GM23338 (cell line): ENCODE data around the gene NUCB1. TPM values are rescaled to one million over a fixed set of nuclear protein-coding genes. Genes with fewer than 3 reads are reported as not detected.

Experiments
- ATAC-seq: fragments of 200-7000 bp; cut with Tn5 transposase; 3 replicates; pipeline ENCODE4 v1.9.1; 2020
- DNase-seq: peaks from one replicate; pipeline ENCODE4 v3.0.0-alpha.2; 2015; ENCODE audit warnings: low spot score
- H2AFZ ChIP-seq: fragments of 200-600 bp; sonication (generic); 2 replicates; pipeline ENCODE4 v1.8.0; 2016; ENCODE audit warnings: antibody characterized with exemption, mild to moderate bottlenecking, moderate library complexity
- H3F3A ChIP-seq: fragments of 200-600 bp; sonication (generic); replicated peaks from 2 replicates; pipeline ENCODE4 v1.8.0; 2017; ENCODE audit warnings: antibody characterized with exemption, mixed run types, low read depth
- H3K27ac ChIP-seq: fragments of 200-600 bp; sonication (generic); 2 replicates; pipeline ENCODE4 v1.6.1; 2016; ENCODE audit warnings: low read depth
- H3K27me3 ChIP-seq: fragments of 200-600 bp; sonication (generic); 2 replicates; pipeline ENCODE4 v1.8.0; 2016; ENCODE audit warnings: mild to moderate bottlenecking, mixed run types, moderate library complexity; ENCODE audit not compliant: insufficient read depth
- H3K36me3 ChIP-seq: fragments of 200-600 bp; sonication (generic); 2 replicates; pipeline ENCODE4 v1.8.0; 2016; ENCODE audit warnings: mild to moderate bottlenecking; ENCODE audit not compliant: insufficient read depth
- H3K4me1 ChIP-seq: fragments of 200-600 bp; sonication (generic); 2 replicates; pipeline ENCODE4 v1.8.0; 2016; ENCODE audit warnings: mild to moderate bottlenecking, moderate library complexity; ENCODE audit not compliant: insufficient read depth
- H3K4me2 ChIP-seq: fragments of 200-600 bp; sonication (generic); 2 replicates; pipeline ENCODE4 v1.7.1; 2017; ENCODE audit warnings: mixed run types
- H3K4me3 ChIP-seq: fragments of 200-600 bp; sonication (generic); 2 replicates; pipeline ENCODE4 v1.6.1; 2016; ENCODE audit warnings: mixed run types
- H3K79me2 ChIP-seq: fragments of 200-600 bp; sonication (generic); replicated peaks from 2 replicates; pipeline ENCODE4 v1.8.0; 2017; ENCODE audit warnings: mild to moderate bottlenecking; ENCODE audit not compliant: insufficient read depth
- H3K9me2 ChIP-seq: fragments of 200-600 bp; sonication (generic); 2 replicates; pipeline ENCODE4 v1.8.0; 2017; ENCODE audit not compliant: insufficient read depth
- H4K20me1 ChIP-seq: fragments of 200-600 bp; sonication (generic); replicated peaks from 2 replicates; pipeline ENCODE4 v1.8.0; 2017; ENCODE audit warnings: mild to moderate bottlenecking; ENCODE audit not compliant: insufficient read depth
- H3K27ac Mint-ChIP-seq: 2 replicates; pipeline ENCODE4 v1.8.0; 2020; ENCODE audit warnings: inconsistent platforms, mild to moderate bottlenecking, moderate library complexity, mixed read lengths
- H3K27me3 Mint-ChIP-seq: 3 replicates; pipeline ENCODE4 v1.8.0; 2022; ENCODE audit warnings: low read depth, mild to moderate bottlenecking, moderate library complexity, mixed read lengths, inconsistent platforms; ENCODE audit not compliant: insufficient read depth, poor library complexity
- H3K36me3 Mint-ChIP-seq: 3 replicates; pipeline ENCODE4 v1.8.0; 2021; ENCODE audit warnings: low read depth, mild to moderate bottlenecking, inconsistent platforms, moderate library complexity, mixed read lengths
- H3K4me1 Mint-ChIP-seq: 3 replicates; pipeline ENCODE4 v1.8.0; 2020; ENCODE audit warnings: mild to moderate bottlenecking, inconsistent platforms, mixed read lengths
- H3K4me3 Mint-ChIP-seq: 3 replicates; pipeline ENCODE4 v1.8.0; 2021; ENCODE audit warnings: moderate library complexity, mild to moderate bottlenecking, inconsistent platforms, mixed read lengths
- H3K9me3 Mint-ChIP-seq: 3 replicates; pipeline ENCODE4 v1.8.0; 2020; ENCODE audit warnings: moderate library complexity, mild to moderate bottlenecking, inconsistent platforms, mixed read lengths
- CREB1 ChIP-seq: fragments of 250-450 bp; sonication (Bioruptor Pico); IDR thresholded peaks from 2 replicates; pipeline ENCODE4 v1.5.0; 2020; ENCODE audit warnings: low read depth, mild to moderate bottlenecking, moderate library complexity
- CTCF ChIP-seq, 2 experiments: fragments of 200-600 bp in 1 of 2; sonication (generic) in 1 of 2; conservative IDR thresholded peaks; 2 replicates each; pipeline versions ENCODE4 v1.5.1 to v1.6.1; 2016 to 2017; ENCODE audit warnings: antibody characterized with exemption in 2 of 2, low read depth in 2 of 2, mild to moderate bottlenecking in 2 of 2, moderate library complexity in 1 of 2
- EZH2 ChIP-seq: fragments of 200-600 bp; sonication (generic); IDR thresholded peaks from one replicate; pipeline ENCODE4 v1.8.0; 2017; ENCODE audit warnings: antibody characterized with exemption, mild to moderate bottlenecking, low read depth; ENCODE audit not compliant: unreplicated experiment
- EZH2phosphoT487 ChIP-seq: fragments of 200-600 bp; sonication (generic); IDR thresholded peaks from one replicate; pipeline ENCODE4 v1.8.1; 2018; ENCODE audit warnings: antibody characterized with exemption; ENCODE audit not compliant: unreplicated experiment
- NANOG ChIP-seq: IDR thresholded peaks from 2 replicates; pipeline ENCODE4 v1.6.1; 2016; ENCODE audit warnings: antibody characterized with exemption, borderline replicate concordance
- POLR2AphosphoS5 ChIP-seq: IDR thresholded peaks from 2 replicates; pipeline ENCODE4 v1.6.1; 2016; ENCODE audit warnings: antibody characterized with exemption, low read depth
- ZNF114 ChIP-seq: fragments of 250-450 bp; sonication (Bioruptor Pico); IDR thresholded peaks from 2 replicates; pipeline ENCODE4 v1.5.0; 2020; ENCODE audit warnings: mild to moderate bottlenecking, moderate library complexity
- polyA plus RNA-seq: library from polyadenylated mRNA; unstranded; fragments of >200 nt; fragmentation: Nextera tagmentation; extraction: Ambion mirVana; gene quantifications from 2 replicates; pipeline ENCODE4 v1.2.1, GENCODE V29; 2016
- total RNA-seq: library from RNA; depleted of rRNA; stranded (reverse); fragments of >200 nt; shearing (Covaris generic); gene quantifications from 2 replicates; pipeline ENCODE4 v1.2.3, GENCODE V29; 2014
- TF ChIP-seq, protein P1 (sequence below): IDR thresholded peaks from 2 replicates; pipeline ENCODE4 v1.6.1; 2016; ENCODE audit warnings: antibody characterized with exemption
- TF ChIP-seq, protein P2 (sequence below): fragments of 250-450 bp; sonication (Bioruptor Pico); IDR thresholded peaks from 2 replicates; pipeline ENCODE4 v1.5.0; 2020; ENCODE audit warnings: mild to moderate bottlenecking, moderate library complexity
- TF ChIP-seq, protein P3 (sequence below): IDR thresholded peaks from one replicate; pipeline ENCODE4 v1.6.1; 2018; ENCODE audit warnings: antibody characterized with exemption; ENCODE audit not compliant: unreplicated experiment

The NUCB1 gene
- total and polyA plus RNA-seq, 2 experiments from 2014 or later = 57.1 to 163 TPM

- Histone ChIP-seq H3K27me3 (no peaks in the 10 kb centered on the region), H3K27ac (no peak overlapping the region), H3K79me2 (no peaks in the 10 kb centered on the region), H4K20me1 (no peaks in the 10 kb centered on the region), H2AFZ (no peak overlapping the region), H3K4me3 (no peak overlapping the region), H3K9me2 (no peaks in the 10 kb centered on the region), H3K4me2 (no peak overlapping the region), H3K4me1 (peaks cover 8% of the 10 kb centered on the region; the same call in 1 of the 2 replicates), H3K36me3 (no peaks in the 10 kb centered on the region; the same call in 1 of the 2 replicates), H3F3A (no peaks in the 10 kb centered on the region)
- ATAC-seq (no peak), DNase-seq (no peak)
- Mint-ChIP-seq H3K9me3 (no peaks in the 10 kb centered on the region), H3K4me3 (no peak overlapping the region), H3K4me1 (peaks cover 8% of the 10 kb centered on the region), H3K27ac (no peak overlapping the region), H3K36me3 (peaks cover 7% of the 10 kb centered on the region), H3K27me3 (peaks cover 15% of the 10 kb centered on the region)
- TF ChIP-seq NANOG (no peak), POLR2AphosphoS5 (no peak), EZH2phosphoT487 (no peak), CTCF (conservative IDR thresholded peaks at IDR 0.05; ENCODE audit: low read depth in 2 of 2) (no peak), CREB1 (CRISPR knock-in tag) (no peak), EZH2 (no peak), ZNF114 (CRISPR knock-in tag) (no peak)
- TF ChIP-seq, protein P1, sequence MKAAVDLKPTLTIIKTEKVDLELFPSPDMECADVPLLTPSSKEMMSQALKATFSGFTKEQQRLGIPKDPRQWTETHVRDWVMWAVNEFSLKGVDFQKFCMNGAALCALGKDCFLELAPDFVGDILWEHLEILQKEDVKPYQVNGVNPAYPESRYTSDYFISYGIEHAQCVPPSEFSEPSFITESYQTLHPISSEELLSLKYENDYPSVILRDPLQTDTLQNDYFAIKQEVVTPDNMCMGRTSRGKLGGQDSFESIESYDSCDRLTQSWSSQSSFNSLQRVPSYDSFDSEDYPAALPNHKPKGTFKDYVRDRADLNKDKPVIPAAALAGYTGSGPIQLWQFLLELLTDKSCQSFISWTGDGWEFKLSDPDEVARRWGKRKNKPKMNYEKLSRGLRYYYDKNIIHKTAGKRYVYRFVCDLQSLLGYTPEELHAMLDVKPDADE = no peak
- TF ChIP-seq, protein P2, sequence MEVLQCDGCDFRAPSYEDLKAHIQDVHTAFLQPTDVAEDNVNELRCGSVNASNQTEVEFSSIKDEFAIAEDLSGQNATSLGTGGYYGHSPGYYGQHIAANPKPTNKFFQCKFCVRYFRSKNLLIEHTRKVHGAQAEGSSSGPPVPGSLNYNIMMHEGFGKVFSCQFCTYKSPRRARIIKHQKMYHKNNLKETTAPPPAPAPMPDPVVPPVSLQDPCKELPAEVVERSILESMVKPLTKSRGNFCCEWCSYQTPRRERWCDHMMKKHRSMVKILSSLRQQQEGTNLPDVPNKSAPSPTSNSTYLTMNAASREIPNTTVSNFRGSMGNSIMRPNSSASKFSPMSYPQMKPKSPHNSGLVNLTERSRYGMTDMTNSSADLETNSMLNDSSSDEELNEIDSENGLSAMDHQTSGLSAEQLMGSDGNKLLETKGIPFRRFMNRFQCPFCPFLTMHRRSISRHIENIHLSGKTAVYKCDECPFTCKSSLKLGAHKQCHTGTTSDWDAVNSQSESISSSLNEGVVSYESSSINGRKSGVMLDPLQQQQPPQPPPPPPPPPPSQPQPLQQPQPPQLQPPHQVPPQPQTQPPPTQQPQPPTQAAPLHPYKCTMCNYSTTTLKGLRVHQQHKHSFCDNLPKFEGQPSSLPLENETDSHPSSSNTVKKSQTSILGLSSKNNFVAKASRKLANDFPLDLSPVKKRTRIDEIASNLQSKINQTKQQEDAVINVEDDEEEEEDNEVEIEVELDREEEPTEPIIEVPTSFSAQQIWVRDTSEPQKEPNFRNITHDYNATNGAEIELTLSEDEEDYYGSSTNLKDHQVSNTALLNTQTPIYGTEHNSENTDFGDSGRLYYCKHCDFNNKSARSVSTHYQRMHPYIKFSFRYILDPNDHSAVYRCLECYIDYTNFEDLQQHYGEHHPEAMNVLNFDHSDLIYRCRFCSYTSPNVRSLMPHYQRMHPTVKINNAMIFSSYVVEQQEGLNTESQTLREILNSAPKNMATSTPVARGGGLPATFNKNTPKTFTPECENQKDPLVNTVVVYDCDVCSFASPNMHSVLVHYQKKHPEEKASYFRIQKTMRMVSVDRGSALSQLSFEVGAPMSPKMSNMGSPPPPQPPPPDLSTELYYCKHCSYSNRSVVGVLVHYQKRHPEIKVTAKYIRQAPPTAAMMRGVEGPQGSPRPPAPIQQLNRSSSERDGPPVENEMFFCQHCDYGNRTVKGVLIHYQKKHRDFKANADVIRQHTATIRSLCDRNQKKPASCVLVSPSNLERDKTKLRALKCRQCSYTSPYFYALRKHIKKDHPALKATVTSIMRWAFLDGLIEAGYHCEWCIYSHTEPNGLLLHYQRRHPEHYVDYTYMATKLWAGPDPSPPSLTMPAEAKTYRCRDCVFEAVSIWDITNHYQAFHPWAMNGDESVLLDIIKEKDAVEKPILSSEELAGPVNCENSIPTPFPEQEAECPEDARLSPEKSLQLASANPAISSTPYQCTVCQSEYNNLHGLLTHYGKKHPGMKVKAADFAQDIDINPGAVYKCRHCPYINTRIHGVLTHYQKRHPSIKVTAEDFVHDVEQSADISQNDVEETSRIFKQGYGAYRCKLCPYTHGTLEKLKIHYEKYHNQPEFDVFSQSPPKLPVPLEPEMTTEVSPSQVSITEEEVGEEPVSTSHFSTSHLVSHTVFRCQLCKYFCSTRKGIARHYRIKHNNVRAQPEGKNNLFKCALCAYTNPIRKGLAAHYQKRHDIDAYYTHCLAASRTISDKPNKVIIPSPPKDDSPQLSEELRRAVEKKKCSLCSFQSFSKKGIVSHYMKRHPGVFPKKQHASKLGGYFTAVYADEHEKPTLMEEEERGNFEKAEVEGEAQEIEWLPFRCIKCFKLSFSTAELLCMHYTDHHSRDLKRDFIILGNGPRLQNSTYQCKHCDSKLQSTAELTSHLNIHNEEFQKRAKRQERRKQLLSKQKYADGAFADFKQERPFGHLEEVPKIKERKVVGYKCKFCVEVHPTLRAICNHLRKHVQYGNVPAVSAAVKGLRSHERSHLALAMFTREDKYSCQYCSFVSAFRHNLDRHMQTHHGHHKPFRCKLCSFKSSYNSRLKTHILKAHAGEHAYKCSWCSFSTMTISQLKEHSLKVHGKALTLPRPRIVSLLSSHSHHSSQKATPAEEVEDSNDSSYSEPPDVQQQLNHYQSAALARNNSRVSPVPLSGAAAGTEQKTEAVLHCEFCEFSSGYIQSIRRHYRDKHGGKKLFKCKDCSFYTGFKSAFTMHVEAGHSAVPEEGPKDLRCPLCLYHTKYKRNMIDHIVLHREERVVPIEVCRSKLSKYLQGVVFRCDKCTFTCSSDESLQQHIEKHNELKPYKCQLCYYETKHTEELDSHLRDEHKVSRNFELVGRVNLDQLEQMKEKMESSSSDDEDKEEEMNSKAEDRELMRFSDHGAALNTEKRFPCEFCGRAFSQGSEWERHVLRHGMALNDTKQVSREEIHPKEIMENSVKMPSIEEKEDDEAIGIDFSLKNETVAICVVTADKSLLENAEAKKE (CRISPR knock-in tag) = no peak
- TF ChIP-seq, protein P3, sequence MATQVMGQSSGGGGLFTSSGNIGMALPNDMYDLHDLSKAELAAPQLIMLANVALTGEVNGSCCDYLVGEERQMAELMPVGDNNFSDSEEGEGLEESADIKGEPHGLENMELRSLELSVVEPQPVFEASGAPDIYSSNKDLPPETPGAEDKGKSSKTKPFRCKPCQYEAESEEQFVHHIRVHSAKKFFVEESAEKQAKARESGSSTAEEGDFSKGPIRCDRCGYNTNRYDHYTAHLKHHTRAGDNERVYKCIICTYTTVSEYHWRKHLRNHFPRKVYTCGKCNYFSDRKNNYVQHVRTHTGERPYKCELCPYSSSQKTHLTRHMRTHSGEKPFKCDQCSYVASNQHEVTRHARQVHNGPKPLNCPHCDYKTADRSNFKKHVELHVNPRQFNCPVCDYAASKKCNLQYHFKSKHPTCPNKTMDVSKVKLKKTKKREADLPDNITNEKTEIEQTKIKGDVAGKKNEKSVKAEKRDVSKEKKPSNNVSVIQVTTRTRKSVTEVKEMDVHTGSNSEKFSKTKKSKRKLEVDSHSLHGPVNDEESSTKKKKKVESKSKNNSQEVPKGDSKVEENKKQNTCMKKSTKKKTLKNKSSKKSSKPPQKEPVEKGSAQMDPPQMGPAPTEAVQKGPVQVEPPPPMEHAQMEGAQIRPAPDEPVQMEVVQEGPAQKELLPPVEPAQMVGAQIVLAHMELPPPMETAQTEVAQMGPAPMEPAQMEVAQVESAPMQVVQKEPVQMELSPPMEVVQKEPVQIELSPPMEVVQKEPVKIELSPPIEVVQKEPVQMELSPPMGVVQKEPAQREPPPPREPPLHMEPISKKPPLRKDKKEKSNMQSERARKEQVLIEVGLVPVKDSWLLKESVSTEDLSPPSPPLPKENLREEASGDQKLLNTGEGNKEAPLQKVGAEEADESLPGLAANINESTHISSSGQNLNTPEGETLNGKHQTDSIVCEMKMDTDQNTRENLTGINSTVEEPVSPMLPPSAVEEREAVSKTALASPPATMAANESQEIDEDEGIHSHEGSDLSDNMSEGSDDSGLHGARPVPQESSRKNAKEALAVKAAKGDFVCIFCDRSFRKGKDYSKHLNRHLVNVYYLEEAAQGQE = no peak
Measured at GRCh38 chr19:48856921-48857320, 43.2 kb upstream of the NUCB1 start.
